ENCODE measurements around the gene SIRT2. TPM values are rescaled to one million over a fixed set of nuclear protein-coding genes. Genes with fewer than 3 reads are reported as not detected.
A peak's percentile ranks its signal among the peaks of the same experiment; 100 is the strongest.

Gene SIRT2
- total and polyA plus RNA-seq, 2 of the 13 experiments (the other 11 are each of a cell fraction or from before 2014, with no cell fraction given), result 22.3 to 26.1 TPM

GRCh38 chr19:38831142-38831605, 68.2 kb downstream of the SIRT2 start (continued):
- TF ChIP-seq ZFP36 (IDR thresholded peaks at IDR 0.05; ENCODE audit: borderline replicate concordance, low read depth, low read length, partially characterized antibody) (peak; percentile 96), ZC3H13 (CRISPR knock-in tag; IDR thresholded peaks at IDR 0.05) (no peak), MXI1 (IDR thresholded peaks at IDR 0.05; ENCODE audit: borderline replicate concordance, low read depth, low read length) (no peak), ZKSCAN5 (CRISPR knock-in tag; IDR thresholded peaks at IDR 0.05) (no peak), KIAA2018 (CRISPR knock-in tag; IDR thresholded peaks at IDR 0.05; ENCODE audit: borderline replicate concordance) (no peak), ZNF746 (CRISPR knock-in tag; IDR thresholded peaks at IDR 0.05) (no peak; the same call in 1 of the 2 replicates), ZBTB34 (CRISPR knock-in tag; IDR thresholded peaks at IDR 0.05) (no peak), TBX3 (IDR thresholded peaks at IDR 0.05; ENCODE audit: borderline replicate concordance) (no peak), ELF4 (CRISPR knock-in tag; IDR thresholded peaks at IDR 0.05; ENCODE audit: borderline replicate concordance) (peak; percentile 60; the same call in 1 of the 2 replicates), HBP1 (CRISPR knock-in tag; IDR thresholded peaks at IDR 0.05; ENCODE audit: low read depth) (no peak), IRF2 (CRISPR knock-in tag; IDR thresholded peaks at IDR 0.05) (no peak), MYPOP (CRISPR knock-in tag; IDR thresholded peaks at IDR 0.05) (no peak), KLF15 (CRISPR knock-in tag; IDR thresholded peaks at IDR 0.05; ENCODE audit: borderline replicate concordance) (no peak), KLF6 (CRISPR knock-in tag; IDR thresholded peaks at IDR 0.05) (no peak), CBX2 (IDR thresholded peaks at IDR 0.05; ENCODE audit: low read depth, low read length) (no peak), CBX2 (CRISPR knock-in tag; IDR thresholded peaks at IDR 0.05; ENCODE audit: low read depth) (no peak), GTF3A (CRISPR knock-in tag; conservative IDR thresholded peaks at IDR 0.05) (no peak), ATF7 (IDR thresholded peaks at IDR 0.05) (no peak), ATF7 (CRISPR knock-in tag; IDR thresholded peaks at IDR 0.05) (peak; percentile 48; the same call in 1 of the 2 replicates)

Data from HepG2 (cell line).